Stimulated activated CD4-positive, alpha-beta T cell treated with anti-CD3 and anti-CD28 coated beads, Interleukin-2, amount 100 ng/mL, for 24 hours (primary cell): Measurements from ENCODE around the gene RPL9.
"Not testable (repeated sequence)": the region's sequence is repeated elsewhere in the genome, so short reads cannot be mapped to it uniquely, and the experiment has no call there.

Experiments used
- DNase-seq, 2 donors: peaks; one replicate each; pipeline ENCODE4 v3.0.0-alpha.2; 2020

RPL9 gene

DNA sequence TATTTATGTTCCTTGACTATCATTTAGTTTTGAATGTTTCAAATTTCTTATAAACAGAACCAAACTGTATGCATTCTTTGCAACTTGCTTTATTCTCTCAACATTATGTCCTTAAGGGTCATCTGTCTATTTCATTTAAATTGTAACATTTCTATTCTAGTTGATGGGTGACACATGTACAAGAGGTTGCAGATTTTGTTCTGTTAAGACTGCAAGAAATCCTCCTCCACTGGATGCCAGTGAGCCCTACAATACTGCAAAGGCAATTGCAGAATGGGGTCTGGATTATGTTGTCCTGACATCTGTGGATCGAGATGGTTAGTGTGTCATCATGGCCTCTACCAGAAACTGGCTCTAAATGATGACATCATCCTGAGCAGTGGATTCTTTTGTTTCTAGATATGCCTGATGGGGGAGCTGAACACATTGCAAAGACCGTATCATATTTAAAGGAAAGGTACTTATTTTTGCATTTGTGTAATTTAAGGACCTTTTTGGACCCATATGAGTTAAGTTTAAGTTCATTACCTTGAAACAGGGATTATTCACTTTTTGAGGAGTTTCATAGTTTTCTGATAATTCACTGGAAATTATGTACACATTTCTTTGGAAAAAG is 6.3 kb upstream of the RPL9 start:
- no peak for DNase-seq

DNA sequence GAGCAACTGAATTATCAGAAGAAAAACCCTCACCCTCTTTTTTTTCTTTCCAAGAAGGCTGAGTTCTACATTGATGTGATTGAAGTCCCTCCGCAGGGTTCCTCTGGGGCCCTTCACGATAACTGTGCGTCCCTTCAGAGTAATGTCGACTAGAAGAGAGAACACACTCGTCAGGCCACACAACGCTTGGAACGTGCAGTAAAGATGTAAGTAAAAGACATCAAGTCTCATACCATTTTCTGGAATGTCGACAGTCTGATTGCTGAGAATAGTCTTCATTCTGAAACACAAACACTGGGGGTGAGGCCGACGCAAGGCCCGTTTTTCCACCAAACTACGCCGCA is 589 bp downstream of the RPL9 start:
- DNase-seq, result not testable (repeated sequence)

DNA sequence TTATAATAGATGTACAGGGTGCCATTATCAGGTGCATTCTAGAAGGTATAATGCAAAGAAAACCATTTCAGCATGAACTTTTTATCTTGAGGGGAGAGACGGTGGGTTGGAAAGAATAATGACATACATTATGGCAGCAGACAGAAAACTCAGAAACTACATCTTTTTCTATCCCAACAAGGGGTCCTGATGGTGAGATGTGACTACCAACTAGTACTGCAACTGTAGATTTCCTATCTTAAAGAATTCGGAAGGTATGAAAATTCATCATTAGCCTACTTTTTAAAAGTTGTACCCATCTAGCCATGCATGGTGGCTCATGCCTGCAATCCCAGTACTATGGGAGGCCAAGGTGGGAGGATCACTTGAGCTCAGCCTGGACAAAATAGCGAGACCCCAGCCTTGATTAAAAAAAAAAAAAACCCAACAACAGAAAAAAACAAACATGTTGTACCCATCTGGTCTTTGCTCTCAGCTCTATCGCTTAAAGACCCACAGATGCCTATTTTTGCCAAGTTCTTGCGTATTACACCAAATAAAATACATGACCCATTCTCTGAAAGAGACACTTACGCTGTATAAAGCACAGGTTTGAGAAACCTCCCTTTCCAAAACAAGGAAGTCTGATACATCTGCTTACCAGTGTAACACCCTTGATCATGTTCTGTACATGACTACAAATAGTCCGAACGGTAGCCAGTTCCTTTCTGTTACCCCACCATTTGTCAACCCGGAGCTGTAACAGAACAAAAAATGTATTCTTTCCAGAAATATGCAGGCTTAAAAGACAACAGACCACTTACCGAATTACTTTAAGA is 1.6 kb downstream of the RPL9 start:
- DNase-seq, result no peak

DNA sequence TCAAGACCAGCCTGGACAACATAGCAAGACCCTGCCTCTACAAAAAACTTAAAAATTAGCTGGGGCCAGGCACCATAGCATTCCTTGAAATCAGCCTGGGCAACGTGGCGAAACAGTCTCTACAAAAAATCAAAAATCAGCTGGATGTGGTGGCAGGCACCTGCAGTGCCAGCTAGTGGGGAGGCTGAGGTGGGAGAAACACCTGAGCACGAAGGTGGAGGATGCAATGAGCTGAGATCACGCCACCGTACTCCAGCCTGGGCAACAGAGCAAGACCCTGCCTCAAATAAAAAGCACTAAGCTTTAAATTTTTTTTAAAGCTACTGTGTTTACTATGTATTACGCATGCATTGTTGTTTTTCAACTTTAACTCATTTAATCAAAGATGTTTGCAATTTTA is 3.2 kb downstream of the RPL9 start:
- DNase-seq, result no peak

DNA sequence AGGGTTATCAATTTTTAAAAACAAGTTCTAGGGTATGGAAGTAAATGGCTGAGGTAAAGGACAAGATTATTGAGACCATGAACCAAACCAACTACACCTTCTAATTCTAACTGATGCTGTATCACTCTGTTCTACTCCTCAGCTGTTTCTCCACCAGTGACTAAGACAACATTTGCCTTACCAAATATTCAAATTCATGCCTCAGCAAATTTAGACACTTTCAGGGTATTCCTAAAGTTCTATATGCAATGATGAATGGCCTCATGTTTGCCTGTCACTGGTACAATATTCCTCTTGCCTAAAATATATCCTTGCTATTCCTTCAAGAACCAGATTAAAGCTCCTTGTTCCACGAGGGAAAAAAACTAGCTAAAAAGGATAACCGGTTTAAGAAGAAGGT is 5.0 kb downstream of the RPL9 start:
- DNase-seq, result no peak

DNA sequence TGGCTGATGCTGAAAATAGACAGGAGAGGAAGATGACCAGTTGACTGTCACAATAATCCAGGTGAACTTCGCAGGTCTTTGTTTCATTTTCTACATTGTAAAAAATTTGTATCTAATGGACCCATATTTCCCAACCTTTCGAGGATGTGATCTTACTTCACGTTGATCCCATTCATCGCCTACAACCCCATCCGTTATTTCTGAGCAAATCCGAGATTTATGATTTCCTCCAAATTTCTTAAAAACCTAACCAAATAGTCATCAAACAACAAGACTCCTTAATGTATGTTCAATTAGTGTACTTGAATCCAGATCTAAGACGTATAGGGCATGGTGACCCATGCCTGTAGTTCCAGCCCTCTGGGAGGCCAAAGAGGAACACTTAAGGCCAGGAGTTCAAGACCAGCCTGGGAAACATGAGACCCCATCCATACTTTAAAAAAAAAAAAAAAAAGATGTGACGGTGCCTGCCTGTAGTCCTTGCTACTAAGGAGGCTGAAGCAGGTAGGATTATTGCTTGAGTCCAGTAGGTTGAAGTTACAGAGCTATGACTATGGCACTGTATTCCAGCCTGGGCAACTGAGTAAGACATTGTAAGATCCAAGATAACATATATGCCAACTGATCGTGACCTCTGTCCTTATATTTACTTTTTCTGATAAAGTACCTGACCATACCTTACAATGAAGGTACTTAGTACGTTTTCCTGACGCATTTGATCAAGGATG is 5.7 kb downstream of the RPL9 start:
- no peak for DNase-seq

DNA sequence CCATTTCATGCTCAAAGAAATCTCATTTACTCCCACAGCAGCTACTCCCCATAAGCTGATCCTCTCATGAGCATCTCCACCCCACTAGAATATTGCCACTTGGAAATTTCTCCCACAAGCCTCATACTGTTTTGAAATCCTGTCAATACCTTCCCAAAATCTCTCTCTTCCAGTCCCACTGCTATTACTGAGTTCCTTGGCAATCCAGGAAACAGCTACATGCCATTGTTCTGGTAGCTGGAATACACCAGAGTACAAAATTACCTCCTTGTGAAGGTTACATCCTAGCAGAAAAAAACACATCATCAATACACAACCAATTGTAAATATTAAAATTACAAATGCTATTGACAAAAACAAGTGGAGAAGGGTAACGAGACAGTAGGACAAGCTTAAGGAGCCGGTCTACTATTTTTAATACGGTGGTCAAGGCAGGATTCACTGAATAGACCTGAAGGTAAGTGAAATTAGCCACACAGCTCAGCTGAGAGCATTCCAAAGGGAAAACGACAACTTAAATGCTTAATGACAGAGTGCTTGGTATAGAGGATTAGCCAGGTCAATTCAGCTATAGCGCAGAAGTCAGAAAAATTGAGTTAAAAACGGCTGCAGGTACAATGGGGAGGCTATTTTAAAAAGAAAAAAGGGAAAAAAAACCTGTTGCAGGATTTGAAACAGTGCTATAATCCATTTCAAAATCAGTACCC is 6.4 kb downstream of the RPL9 start:
- no peak for DNase-seq

DNA sequence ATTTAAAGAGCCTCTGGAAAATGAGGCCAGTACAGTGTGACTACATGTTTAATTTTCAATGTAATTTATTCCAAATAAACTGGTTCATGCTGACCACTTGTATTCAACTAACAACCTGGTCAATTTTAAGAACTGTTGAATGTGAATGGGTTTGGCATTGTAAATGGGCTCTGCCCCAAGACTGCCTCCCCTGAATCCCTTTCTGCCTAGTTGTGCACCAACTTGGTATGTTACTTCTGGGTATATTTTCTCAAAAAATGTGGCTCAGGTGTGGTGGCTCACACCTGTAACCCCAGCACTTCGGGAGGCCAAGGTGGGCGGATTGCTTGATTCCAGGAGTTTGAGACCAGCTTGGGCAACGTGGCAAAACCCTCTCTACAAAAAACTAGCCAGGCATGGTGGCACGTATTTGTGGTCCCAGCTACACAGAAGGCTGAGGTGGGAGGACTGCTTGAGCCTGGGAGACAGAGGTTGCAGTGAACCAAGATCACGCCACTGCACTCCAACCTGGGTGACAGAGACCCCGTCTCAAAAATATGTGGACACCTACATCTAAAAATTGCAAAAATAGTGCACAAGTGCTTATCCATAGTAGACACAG is 7.2 kb downstream of the RPL9 start:
- DNase-seq, result no peak

DNA sequence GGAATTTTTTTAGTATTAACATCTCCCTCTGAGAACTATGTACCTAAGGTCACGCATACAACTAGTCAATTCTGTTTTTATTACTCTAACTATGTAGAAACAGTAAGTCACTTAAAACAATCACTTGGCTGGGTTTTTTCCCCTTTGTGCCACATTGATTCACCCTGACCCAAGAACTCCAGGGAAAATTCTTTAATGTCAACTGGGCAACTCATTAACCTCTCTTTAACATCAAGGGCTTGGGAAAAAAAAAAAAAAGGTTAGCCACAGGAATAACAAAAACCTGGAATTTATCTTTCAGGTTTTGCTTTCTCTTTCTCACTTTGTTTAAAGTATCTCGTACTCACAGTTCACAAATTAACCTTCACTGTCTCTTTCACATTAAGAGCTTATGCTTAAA is 8.1 kb downstream of the RPL9 start:
- DNase-seq, result no peak

DNA sequence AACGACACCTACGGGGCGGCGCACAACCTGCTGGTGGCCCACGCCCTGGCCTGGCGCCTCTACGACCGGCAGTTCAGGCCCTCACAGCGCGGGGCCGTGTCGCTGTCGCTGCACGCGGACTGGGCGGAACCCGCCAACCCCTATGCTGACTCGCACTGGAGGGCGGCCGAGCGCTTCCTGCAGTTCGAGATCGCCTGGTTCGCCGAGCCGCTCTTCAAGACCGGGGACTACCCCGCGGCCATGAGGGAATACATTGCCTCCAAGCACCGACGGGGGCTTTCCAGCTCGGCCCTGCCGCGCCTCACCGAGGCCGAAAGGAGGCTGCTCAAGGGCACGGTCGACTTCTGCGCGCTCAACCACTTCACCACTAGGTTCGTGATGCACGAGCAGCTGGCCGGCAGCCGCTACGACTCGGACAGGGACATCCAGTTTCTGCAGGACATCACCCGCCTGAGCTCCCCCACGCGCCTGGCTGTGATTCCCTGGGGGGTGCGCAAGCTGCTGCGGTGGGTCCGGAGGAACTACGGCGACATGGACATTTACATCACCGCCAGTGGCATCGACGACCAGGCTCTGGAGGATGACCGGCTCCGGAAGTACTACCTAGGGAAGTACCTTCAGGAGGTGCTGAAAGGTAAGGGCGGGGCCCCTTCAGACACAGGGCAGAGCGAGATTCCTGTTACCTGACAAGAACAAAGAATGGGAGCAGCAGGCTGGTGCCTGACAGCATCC is 11.7 kb downstream of the RPL9 start:
- DNase-seq, result peak in 1 of 2 donors; percentile 56

DNA sequence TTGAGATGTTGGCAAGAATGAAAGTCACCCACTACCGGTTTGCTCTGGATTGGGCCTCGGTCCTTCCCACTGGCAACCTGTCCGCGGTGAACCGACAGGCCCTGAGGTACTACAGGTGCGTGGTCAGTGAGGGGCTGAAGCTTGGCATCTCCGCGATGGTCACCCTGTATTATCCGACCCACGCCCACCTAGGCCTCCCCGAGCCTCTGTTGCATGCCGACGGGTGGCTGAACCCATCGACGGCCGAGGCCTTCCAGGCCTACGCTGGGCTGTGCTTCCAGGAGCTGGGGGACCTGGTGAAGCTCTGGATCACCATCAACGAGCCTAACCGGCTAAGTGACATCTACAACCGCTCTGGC is 12.3 kb downstream of the RPL9 start:
- DNase-seq, result no peak

DNA sequence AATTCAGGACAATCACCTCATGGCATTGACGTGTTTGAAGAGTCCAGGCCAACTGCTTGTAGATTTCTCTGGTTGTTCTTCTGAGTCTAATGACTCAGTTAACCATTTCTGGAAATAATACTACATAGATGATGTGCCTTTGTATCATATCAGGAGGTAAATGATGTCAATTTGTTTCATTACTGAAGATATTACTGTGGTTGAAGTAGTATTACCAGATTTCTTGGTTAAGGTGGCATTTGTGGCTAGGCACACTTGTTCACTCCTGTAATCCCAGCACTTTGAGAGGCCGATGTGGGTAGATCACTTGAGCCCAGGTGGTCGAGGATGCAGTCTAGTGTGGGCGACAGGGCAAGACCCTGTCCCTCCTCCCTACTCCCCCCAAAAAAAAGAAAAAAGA is 15.7 kb downstream of the RPL9 start:
- no peak for DNase-seq

DNA sequence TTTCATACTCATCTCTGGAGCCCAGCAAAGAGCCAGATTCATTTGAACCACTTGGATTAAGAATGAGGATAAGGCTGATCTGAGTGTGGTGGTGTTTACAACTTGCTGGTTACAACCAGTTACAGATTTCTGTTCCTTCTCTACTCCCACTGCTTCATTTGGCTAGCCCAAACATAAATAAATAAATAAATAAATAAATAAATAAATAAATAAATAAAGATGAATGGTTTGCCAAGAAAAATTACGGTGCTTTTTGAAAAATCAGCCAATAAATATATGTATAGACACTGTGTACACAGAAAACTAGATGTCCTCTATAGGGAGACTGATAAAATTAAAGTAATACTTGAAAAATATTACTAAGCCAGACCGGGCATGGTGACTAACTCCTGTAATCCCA is 17.1 kb downstream of the RPL9 start:
- no peak for DNase-seq

DNA sequence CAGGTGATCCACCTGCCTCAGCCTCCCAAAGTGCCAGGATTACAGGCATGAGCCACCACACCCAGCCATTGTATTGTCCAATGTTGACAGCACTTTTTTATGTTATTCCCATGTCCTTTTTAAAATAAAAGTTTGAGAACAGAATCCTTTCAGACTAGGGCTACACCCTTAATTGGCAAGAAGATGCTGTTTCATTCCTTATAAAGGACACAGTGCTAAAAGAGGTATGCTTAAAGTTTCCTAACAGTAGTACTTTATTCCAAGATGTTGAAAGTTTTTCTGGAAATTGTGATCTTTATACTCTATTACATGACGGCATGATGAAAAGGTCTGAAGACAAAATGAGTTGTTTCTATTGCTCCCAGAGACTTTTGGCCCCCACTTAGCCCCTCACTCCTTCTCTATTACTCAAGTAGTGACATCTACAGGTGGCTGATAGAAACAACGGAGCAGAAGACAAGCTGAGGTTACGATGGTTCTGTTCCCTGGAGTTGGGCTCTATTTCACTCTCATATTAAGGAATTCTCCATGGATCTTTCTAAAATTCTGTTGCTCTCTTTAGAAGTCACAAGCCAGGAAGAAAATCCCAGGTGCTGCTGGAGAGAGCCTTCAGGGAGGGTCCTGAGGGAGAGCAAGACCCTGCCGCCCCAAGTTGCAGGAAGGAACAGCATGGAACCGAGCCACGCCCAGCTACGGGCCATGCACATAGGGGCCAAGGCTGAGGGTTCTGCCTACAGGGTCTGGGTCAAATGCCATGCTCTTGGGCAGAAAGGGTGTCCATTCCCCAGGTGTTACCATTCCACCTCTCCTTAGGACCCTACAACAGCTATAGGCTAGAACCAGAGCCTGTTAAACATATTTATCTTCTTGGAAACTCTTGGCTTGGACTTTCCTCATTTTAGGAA is 22.8 kb downstream of the RPL9 start:
- no peak for DNase-seq

DNA sequence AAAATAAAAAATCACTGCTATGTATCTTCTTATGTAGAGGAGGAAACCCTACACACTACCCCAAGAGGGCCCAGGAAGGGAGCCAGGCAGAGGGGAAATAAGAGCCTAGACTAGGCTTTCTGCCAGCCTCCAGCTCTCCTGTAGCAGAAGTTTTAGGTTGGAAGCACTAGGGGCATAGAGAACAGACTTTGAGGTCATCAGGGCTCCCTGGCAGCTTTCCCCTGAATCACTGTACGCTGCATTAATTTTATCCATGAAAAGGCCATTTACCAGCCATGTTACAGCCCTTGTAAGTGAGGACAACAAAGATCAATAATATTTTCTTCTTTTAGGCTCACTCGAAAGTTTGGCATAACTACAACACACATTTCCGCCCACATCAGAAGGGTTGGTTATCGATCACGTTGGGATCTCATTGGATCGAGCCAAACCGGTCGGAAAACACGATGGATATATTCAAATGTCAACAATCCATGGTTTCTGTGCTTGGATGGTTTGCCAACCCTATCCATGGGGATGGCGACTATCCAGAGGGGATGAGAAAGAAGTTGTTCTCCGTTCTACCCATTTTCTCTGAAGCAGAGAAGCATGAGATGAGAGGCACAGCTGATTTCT is 24.7 kb downstream of the RPL9 start:
- DNase-seq, result no peak

DNA sequence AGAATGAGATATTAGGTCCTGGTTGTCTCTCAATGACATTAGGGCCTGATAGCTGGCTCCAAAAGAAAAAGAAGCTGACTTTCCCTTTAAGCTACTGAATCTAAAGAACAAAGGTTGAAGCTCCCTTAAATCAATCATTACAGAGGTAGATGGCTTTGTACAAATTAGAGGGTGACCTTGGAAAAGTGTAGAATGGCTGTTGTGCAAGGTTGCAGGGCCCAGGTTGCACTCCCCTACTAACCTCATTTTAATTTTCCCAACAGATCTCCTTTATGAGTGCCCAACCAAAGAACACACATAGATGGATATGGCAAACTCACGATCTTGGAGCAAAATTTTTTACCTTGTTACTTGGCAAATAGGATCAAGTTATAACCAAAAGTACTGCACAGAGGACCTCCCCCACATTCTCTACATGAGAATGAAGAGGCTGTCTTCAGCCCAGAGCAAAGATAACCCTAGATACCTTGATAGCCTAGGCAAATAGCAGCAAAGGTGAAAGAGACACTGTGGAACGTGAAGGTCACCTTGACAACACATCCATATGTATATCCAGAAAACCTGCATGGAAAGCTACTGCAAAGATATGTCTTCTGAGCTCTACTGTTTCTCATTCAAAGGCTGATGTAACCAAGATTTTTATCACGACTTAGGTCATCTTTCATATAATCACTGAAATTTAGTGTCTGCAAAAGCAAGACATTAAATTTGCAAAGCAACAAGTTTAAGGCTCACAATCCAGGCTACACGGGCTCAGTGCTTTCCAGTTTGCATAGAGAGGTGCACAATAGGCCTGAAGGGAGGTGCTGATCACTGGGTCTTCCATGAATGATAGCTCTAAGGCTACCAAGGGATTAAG is 29.0 kb downstream of the RPL9 start:
- no peak for DNase-seq

DNA sequence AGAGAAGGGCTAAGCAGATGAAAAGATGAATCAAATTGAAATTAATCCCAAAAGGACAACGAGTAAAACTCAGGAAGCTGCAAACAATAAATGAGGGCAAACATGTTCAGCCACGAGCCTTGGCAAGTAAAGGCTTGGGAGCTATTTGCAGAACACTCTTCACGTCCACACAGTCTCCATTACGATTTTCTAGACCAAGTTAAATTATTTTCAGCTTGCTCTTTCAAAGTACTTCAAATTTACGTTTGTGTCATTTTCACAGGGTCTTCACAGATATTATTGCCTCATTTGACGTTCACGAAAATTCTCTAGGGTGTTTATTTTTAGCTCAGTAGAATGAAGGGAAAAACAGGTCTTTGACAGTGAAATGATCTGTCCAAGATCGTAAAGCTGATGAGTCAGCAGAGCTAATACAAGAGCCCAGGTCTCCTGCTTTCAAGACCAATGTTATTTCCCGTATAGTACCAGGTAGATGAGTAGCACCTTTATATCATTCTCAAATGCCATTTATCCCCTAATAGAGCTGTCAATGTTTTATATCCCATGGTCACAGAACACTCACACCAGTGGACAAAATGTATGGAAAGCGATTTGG is 31.1 kb downstream of the RPL9 start:
- DNase-seq, result no peak

DNA sequence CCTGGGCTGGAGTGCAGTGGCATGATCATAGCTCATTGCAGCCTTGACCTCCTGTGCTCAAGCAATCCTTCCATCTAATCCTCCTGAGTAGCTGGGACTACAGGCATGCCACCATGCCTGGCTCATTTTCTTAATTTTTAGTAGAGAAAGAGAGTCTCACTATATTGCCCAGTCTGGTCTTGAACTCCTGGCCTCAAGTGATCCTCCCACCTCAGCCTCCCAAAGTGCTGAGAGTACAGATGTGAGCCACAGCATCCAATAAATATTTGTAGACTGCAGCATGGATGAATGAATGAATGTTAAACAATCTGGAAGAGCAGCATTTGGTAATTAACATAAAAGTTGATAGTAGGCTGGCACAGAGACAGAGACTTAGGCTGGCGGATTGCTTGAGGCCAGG is 32.0 kb downstream of the RPL9 start:
- no peak for DNase-seq

DNA sequence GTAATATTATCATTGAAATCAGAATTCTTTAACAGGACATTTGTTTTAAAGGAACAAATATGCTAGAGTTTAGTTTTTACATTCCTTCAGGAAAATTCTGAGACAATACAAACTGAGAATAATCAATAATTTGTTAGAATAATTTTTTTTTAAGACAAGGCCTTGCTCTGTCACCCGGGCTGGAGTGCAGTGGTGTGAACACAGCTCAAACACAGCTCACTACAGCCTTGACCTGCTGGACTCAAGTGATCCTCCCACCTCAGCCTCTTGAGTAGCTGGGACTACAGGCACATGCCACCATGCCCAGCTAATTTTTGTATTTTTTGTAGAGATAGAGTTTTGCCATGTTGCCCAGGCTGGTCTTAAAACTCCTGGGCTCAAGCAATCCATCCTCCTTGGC is 33.4 kb downstream of the RPL9 start:
- not testable (repeated sequence) for DNase-seq

DNA sequence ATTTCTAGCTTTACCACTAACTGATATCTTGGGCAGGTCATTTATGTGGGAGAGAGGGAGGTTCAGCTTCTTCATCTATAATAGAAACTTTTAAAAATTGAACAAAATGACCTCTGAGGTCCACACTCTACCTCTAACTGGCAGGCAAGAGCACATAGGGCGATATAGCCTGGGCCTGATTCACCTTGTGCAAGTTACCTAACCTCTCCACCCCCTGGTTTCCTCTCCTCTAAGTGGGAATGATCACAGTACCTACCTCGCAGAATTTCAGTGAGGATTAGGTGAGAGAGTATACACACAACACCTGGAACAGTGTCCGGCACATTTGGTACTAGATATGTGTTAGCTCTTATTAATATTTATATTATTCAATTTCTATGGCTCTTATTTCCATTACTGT is 36.5 kb downstream of the RPL9 start:
- DNase-seq, result no peak
